NB4 (cell line): ENCODE data around the gene BTG2.

Experiments used
- DNase-seq: peaks from one replicate; pipeline ENCODE4 v3.0.0; 2010; ENCODE audit warnings: low read depth
- H3K4me3 ChIP-seq: one replicate; pipeline ENCODE4 v1.5.1; 2011; ENCODE audit warnings: mild to moderate bottlenecking, low read depth, low read length, moderate library complexity
- CTCF ChIP-seq: IDR thresholded peaks from one replicate; pipeline ENCODE4 v1.5.1; 2012; ENCODE audit warnings: low read depth, low read length
- MAX ChIP-seq: IDR thresholded peaks from 2 replicates; pipeline ENCODE4 v1.6.1; 2011; ENCODE audit warnings: low read depth, low read length
- MYC ChIP-seq: IDR thresholded peaks from 2 replicates; pipeline ENCODE4 v1.6.1; 2011; ENCODE audit warnings: low read depth, low read length
- POLR2A ChIP-seq: IDR thresholded peaks from 2 replicates; pipeline ENCODE4 v1.6.1; 2011; ENCODE audit warnings: mild to moderate bottlenecking; ENCODE audit not compliant: insufficient read length; ENCODE audit errors: extremely low read depth

Gene BTG2

GRCh38 chr1:203281033-203281432, 24.3 kb upstream of the BTG2 start:
- no peak overlapping the region for H3K4me3 ChIP-seq
- no peak for DNase-seq
- TF ChIP-seq POLR2A (no peak), MYC (no peak)

GRCh38 chr1:203281851-203282661, 23.3 kb upstream of the BTG2 start:
- no peak overlapping the region for H3K4me3 ChIP-seq
- TF ChIP-seq POLR2A: no peak
- TF ChIP-seq MAX: no peak
- TF ChIP-seq MYC: no peak
- no peak for TF ChIP-seq CTCF
- DNase-seq: no peak

- H3K4me3 ChIP-seq: no peak overlapping the region
- no peak for TF ChIP-seq MAX
- TF ChIP-seq CTCF: no peak
- no peak for TF ChIP-seq POLR2A
- no peak for DNase-seq
These were observed 22.4 kb upstream of the BTG2 start for GRCh38 chr1:203282720-203283542.

GRCh38 chr1:203283597-203283996, 21.7 kb upstream of the BTG2 start:
- H3K4me3 ChIP-seq: no peak overlapping the region
- no peak for DNase-seq
- TF ChIP-seq MYC (no peak), POLR2A (no peak), MAX (no peak), CTCF (no peak)

GRCh38 chr1:203284411-203285123, 20.8 kb upstream of the BTG2 start:
- H3K4me3 ChIP-seq: no peak overlapping the region
- no peak for DNase-seq
- TF ChIP-seq POLR2A (no peak), CTCF (no peak), MAX (no peak), MYC (no peak)

- H3K4me3 ChIP-seq: no peak overlapping the region
- no peak for TF ChIP-seq MAX
- DNase-seq: peak; percentile 32
These were observed 18.9 kb upstream of the BTG2 start for GRCh38 chr1:203286161-203286984.
